B cell (primary cell): ENCODE data around the gene ZNF831.

ENCODE experiments used
- EZH2 ChIP-seq: IDR thresholded peaks from 2 replicates; pipeline ENCODE4 v1.6.1; 2012; ENCODE audit warnings: borderline replicate concordance, low read depth, mild to moderate bottlenecking, moderate library complexity, low read length; ENCODE audit not compliant: insufficient read depth, poor library complexity, severe bottlenecking
- TF ChIP-seq, protein P1 (sequence below): fragments of 200-600 bp; IDR thresholded peaks from one replicate; pipeline ENCODE4 v1.8.0; 2022; ENCODE audit warnings: antibody characterized with exemption, mild to moderate bottlenecking

DNA sequence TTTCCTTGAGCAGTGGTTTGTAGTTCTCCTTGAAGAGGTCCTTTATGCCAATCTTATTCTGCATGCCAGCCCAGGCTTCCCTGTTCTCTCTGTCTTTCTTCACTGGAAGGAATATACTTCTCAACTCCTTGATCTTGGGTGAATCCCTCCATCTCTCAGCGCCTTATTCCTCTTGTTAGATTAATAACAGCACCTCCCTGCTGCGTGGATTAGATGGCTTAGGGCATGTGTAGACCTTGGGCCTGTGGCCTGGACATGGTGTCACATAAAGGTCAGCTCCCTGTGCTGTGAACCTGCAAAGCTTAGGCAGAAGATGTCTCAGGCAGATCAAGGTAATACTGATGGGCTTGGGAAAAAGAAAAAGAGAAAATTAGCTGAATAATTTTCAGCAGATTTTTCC lies 18.3 kb downstream of the ZNF831 start:
- TF ChIP-seq, protein P1, sequence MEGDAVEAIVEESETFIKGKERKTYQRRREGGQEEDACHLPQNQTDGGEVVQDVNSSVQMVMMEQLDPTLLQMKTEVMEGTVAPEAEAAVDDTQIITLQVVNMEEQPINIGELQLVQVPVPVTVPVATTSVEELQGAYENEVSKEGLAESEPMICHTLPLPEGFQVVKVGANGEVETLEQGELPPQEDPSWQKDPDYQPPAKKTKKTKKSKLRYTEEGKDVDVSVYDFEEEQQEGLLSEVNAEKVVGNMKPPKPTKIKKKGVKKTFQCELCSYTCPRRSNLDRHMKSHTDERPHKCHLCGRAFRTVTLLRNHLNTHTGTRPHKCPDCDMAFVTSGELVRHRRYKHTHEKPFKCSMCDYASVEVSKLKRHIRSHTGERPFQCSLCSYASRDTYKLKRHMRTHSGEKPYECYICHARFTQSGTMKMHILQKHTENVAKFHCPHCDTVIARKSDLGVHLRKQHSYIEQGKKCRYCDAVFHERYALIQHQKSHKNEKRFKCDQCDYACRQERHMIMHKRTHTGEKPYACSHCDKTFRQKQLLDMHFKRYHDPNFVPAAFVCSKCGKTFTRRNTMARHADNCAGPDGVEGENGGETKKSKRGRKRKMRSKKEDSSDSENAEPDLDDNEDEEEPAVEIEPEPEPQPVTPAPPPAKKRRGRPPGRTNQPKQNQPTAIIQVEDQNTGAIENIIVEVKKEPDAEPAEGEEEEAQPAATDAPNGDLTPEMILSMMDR: no peak
- TF ChIP-seq EZH2: no peak
